NCI-H446 treated with DMSO at 0.1 percent for 48 hours (cell line): Measurements from ENCODE around the gene CCL23.
"Not testable (repeated sequence)": the region's sequence is repeated elsewhere in the genome, so short reads cannot be mapped to it uniquely, and the experiment has no call there.

ENCODE experiments used
- DNase-seq: peaks from one replicate; lab custom pipeline; 2025; lab: John Stamatoyannopoulos, UW

Gene CCL23

GRCh38 chr17:36002631-36003030 is 15.1 kb downstream of the CCL23 start:
- no peak for DNase-seq

- DNase-seq, result no peak
Measured at GRCh38 chr17:36001862-36002603, 15.7 kb downstream of the CCL23 start.

- DNase-seq, result no peak
Measured at GRCh38 chr17:36001110-36001771, 16.5 kb downstream of the CCL23 start, which contains the start of gene CCL15. Gene CCL15, minus strand, starts transcription at chr17:36001553. Its CDS starts 61 bp downstream, at chr17:36001492.

GRCh38 chr17:36000732-36001109 is 17.1 kb downstream of the CCL23 start:
- no peak for DNase-seq

GRCh38 chr17:35998756-35999155 is 19.0 kb downstream of the CCL23 start:
- no peak for DNase-seq

GRCh38 chr17:35998018-35998545 is 19.7 kb downstream of the CCL23 start:
- DNase-seq, result no peak

- DNase-seq, result not testable (repeated sequence)
Measured at GRCh38 chr17:35995346-35995745, 22.4 kb downstream of the CCL23 start.

GRCh38 chr17:35991075-35991474 is 26.7 kb downstream of the CCL23 start:
- no peak for DNase-seq

- DNase-seq, result no peak
Measured at GRCh38 chr17:35988164-35988563, 29.6 kb downstream of the CCL23 start.

GRCh38 chr17:35986643-35987042 is 31.1 kb downstream of the CCL23 start, which contains the start of gene CCL14:
Gene CCL14, minus strand, starts transcription at chr17:35986729. Its CDS starts 80 bp downstream, at chr17:35986649.
- DNase-seq, result no peak

GRCh38 chr17:35984140-35984539 is 33.6 kb downstream of the CCL23 start:
- DNase-seq, result no peak

GRCh38 chr17:35982409-35983191 is 35.2 kb downstream of the CCL23 start:
- no peak for DNase-seq

GRCh38 chr17:35981908-35982330 is 35.9 kb downstream of the CCL23 start:
- DNase-seq, result no peak

- no peak for DNase-seq
Measured at GRCh38 chr17:35981246-35981645, 36.5 kb downstream of the CCL23 start, which contains the start of gene CCL16. Gene CCL16, minus strand, starts transcription at chr17:35981497. Its CDS starts 77 bp downstream, at chr17:35981420.

GRCh38 chr17:35978346-35978745 is 39.4 kb downstream of the CCL23 start:
- no peak for DNase-seq

GRCh38 chr17:35977509-35977908 is 40.3 kb downstream of the CCL23 start:
- DNase-seq, result no peak

- DNase-seq, result no peak
Measured at GRCh38 chr17:35973333-35974260, 44.2 kb downstream of the CCL23 start.

- DNase-seq, result no peak
Measured at GRCh38 chr17:35972945-35973332, 44.8 kb downstream of the CCL23 start.

GRCh38 chr17:35972535-35972934 is 45.2 kb downstream of the CCL23 start:
- no peak for DNase-seq

GRCh38 chr17:35972066-35972465 is 45.7 kb downstream of the CCL23 start:
- DNase-seq, result no peak
